ENCODE measurements around the gene OVCH2.

Gene OVCH2

DNA sequence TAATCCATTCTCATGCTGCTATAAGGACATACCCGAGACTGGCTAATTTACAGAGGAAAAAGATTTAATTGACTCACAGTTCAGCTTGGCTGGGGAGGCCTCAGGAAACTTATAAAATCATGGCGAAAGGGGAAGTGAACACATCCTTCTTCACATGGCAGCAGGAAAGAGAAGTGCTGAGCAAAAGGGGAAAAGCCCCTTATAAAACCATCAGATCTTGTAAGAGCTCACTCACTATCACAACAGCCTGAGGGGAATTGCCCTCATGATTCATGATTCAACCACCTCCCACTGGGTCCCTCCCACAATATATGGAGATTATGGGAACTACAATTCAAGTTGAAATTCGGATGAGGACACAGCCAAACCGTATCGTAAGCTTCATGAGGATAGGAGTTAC is 29.2 kb downstream of the OVCH2 start:
- Histone ChIP-seq H3K4me3 (no peak overlapping the region), H3K4me1 (peaks cover 0 to 22% (median 16%) of the 10 kb centered on the region in 4 donors), H3K27ac (no peak overlapping the region), H3K36me3 (no peaks in the 10 kb centered on the region), H3K27me3 (no peaks in the 10 kb centered on the region), H3K9me3 (no peaks in the 10 kb centered on the region)
- intact Hi-C loops (cut with DNase I; ENCODE audit: low total_unique reads), result no loop called here
- no peak for DNase-seq
- no peak for TF ChIP-seq CTCF (IDR thresholded peaks at IDR 0.05)

GRCh38 chr11:7675631-7676030 is 30.6 kb downstream of the OVCH2 start:
- Histone ChIP-seq H3K27ac (no peak overlapping the region), H3K4me1 (peaks cover 0 to 22% (median 16%) of the 10 kb centered on the region in 4 donors), H3K4me3 (no peak overlapping the region), H3K9me3 (no peaks in the 10 kb centered on the region), H3K36me3 (no peaks in the 10 kb centered on the region), H3K27me3 (no peaks in the 10 kb centered on the region)
- intact Hi-C loops (cut with DNase I; ENCODE audit: low total_unique reads), result no loop called here
- TF ChIP-seq CTCF (IDR thresholded peaks at IDR 0.05), result no peak
- DNase-seq, result no peak

- TF ChIP-seq CTCF (IDR thresholded peaks at IDR 0.05), result no peak
- Histone ChIP-seq H3K4me3 (peak overlapping the region; percentile 65 to 71), H3K9me3 (no peaks in the 10 kb centered on the region), H3K36me3 (no peaks in the 10 kb centered on the region), H3K27ac (peak overlapping the region; percentile 75 to 76), H3K27me3 (no peaks in the 10 kb centered on the region), H3K4me1 (peaks cover 0 to 22% (median 16%) of the 10 kb centered on the region in 4 donors)
- intact Hi-C loops (cut with DNase I; ENCODE audit: low total_unique reads), result no loop called here
- DNase-seq, result no peak
These were observed 32.4 kb downstream of the OVCH2 start for GRCh38 chr11:7673724-7674434.

DNA sequence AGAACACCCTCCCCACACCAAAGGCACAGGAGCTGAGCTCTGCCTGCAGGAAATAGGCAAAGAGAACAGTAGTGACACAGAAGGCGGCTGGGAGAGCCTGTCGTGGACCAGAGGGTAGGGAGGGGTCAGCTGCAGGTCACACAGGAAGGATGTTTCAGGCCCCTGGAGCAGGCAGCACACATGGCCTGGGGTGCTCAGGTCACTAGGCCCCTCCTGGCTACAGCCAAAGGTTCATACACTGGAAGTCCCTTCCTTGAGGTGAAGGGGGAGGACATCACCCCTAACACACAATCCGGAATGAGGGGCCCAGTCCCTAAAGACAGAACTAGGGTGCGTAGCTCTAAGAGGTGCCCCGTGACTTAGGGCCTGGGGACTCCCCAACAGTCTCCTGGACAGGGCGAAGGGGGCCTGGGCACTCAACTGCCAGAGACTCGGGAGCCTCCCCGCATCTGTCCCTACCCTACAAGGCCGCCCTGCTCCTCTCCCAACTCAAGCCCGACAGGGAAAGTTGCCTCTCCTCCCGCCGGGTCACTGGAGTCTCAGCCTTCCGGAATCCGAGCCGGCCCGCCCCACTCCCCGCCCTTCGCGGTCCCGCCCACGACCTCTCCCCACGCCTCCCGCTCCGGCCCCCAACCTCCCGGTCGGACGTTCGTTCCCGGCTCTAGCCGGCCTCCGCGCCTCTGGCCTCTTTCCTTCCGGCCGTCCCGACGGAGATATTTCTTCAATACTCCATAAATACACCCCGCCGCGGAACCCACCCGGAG is 33.1 kb downstream of the OVCH2 start, which contains the start of gene CYB5R2:
CYB5R2 (minus strand) TSS at position 541 of the 764 bp plus-strand sequence. CDS start 675 bp downstream, outside the sequence.
- peak; percentile 78 to 85 for DNase-seq
- Histone ChIP-seq H3K27me3 (no peaks in the 10 kb centered on the region), H3K4me3 (peak within 1 kb of the TSS; percentile 65 to 71), H3K9me3 (no peaks in the 10 kb centered on the region), H3K27ac (peak within 1 kb of the TSS; percentile 75 to 76), H3K4me1 (peaks cover 0 to 22% (median 16%) of the 10 kb centered on the region in 4 donors), H3K36me3 (no peaks in the 10 kb centered on the region)
- no peak for TF ChIP-seq CTCF (IDR thresholded peaks at IDR 0.05)
- intact Hi-C loops (cut with DNase I; ENCODE audit: low total_unique reads), result no loop called here

DNA sequence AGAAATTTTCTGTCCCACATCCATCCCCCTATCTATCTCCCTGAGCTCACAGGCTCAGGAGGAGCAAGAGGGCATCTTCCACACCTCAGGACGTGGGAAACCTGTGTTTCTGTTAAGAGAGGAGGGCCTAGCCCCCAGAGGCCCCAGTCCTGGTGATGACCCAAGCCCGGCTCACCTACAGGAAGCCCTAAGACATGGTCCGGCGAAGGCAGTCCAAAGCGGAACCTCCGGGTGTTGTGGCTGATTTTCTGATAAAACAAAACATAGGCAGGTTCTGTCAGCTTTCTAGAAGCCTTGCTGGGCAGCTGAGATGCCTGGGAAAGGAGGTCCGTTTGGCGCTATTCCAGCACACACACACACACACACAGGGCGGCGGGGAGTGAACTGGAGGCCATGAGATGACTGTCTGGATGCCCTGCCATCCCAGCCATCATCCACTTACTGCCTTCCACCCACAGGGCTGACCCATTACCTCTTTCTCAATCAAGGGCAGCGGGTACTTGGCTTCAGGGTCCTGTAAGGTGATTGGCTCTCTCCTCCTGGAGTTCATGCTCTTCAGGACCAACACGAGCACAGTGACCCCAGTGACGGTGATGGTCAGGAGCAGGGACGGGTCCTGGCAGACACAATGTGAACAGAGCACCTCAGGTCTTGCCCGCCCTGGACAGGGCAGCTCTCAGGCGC is 33.9 kb downstream of the OVCH2 start:
- Histone ChIP-seq H3K4me1 (peaks cover 0 to 22% (median 16%) of the 10 kb centered on the region in 4 donors), H3K36me3 (peaks cover 0 to 5% (median 0%) of the 10 kb centered on the region in 3 donors), H3K4me3 (peak overlapping the region in 1 of 2 donors; percentile 71), H3K9me3 (no peaks in the 10 kb centered on the region), H3K27ac (no peak overlapping the region), H3K27me3 (no peaks in the 10 kb centered on the region)
- TF ChIP-seq CTCF (IDR thresholded peaks at IDR 0.05), result no peak
- DNase-seq, result no peak
- intact Hi-C loops (cut with DNase I; ENCODE audit: low total_unique reads), result no loop called here

Data from tibial artery (tissue), 4 donors.